H4 (cell line): ENCODE results near the gene SPTLC3. TPM values are rescaled to one million over a fixed set of nuclear protein-coding genes. Genes with fewer than 3 reads are reported as not detected.
A peak's percentile ranks its signal among the peaks of the same experiment; 100 is the strongest.
"Not testable (repeated sequence)": the region's sequence is repeated elsewhere in the genome, so short reads cannot be mapped to it uniquely, and the experiment has no call there.

Source experiments
- DNase-seq: peaks from one replicate; pipeline ENCODE4 v3.0.0-alpha.2; 2015; ENCODE audit warnings: low spot score
- total RNA-seq: library from RNA; depleted of rRNA; stranded (reverse); fragments of >200 nt; shearing (Covaris generic); gene quantifications from 2 replicates; pipeline ENCODE4 v1.2.3, GENCODE V29; 2014; rRNA removed

Gene SPTLC3
- 4.0 and 5.5 TPM in 2 replicates for total RNA-seq

DNA sequence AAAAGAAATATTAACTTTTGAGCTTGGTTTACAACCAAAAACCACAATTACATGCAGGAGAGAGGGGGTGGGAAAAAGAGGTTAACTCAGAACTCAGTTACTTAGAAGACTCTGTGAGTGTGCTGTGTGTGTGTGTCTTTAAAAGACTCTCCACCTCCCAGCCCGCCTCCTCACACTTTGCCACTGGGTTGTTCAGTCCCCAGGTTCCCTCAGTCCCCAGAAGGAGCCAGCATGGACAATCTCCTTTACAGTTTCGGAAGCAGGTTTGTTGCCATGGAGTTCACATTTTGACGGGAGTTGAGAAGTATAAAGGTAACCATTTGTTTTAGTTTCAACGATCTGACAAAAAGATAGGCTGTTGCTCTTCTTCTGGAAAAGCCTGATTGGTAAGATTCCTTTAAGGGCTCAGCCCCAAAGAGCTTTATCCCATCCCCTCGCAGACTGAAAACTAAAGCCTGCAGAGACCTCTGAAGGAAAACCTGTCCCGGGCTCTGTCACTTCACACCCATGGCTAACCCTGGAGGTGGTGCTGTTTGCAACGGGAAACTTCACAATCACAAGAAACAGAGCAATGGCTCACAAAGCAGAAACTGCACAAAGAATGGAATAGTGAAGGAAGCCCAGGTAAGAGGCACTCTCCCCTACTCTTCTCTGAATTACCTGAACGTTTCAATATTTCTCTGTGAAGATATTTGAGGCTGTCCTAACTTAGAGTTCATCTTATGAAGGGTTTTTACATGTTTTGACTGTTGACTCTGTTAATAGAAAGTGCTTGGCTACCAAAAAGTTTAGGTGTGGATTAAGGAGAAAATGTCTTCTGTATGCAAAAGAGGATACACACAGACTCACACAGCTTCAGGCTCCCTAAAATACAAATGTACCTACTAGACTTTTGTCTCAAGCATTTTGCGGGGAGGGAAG, at the start of gene SPTLC3:
TSS of gene SPTLC3 (plus strand) at position 212 of the 921 bp plus-strand sequence. CDS start at position 508, 296 bp downstream.
- DNase-seq, result peak; percentile 68

DNA sequence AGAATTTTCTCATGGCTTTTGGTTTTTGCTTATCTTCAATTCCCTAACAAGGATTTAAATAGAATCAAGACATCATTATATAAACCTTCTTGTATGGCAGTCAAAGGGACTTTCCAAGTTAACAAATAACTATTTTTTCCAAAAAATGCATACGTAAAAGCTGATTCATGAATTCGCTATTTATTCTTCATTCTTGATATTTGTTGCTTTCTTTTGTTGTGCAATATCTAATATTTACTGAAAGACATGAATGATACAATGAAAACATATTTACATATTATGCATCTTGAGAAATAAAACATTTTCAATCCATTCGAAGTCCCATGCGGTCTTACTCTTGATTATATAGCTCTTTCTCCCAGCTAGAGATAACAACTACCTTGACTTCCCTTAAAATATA, 47.0 kb upstream of the SPTLC3 start:
- no peak for DNase-seq

DNA sequence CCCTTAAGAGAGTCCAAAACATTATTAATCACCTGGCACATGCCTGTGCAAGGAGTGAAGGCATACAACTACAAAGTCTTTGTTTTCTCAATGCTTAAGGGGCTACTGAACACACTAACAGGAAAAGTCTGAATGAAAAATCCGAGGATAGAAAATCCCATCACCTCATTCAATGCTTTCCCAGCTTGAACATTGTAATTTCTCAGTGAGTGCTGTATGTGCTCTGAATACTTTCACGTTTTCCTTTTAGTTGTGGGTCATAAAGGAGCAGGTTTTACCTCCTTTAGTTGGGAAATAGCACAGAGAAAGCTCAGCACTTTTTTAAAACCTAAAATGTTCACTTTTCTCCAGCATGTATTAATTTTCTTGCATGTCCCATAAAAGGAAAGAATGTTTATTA, 45.9 kb upstream of the SPTLC3 start:
- no peak for DNase-seq

DNA sequence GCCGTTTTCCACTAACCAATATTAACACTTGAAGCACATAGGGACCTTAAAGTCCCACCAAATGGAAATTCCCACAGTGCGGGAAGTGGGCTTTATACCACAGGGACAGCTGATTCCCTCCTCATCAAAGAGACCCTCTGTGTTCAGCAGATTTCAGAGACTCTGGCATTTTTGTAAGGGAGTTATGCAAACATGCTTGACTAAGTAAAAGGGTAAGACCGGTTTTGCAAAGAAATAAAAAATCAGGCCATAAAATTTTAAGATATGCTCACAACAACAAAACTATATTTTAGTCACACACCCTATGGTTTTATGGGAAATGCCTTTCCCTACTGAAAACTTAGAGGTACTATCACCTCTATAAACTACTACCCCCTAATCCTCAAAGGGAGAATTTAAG, 45.4 kb upstream of the SPTLC3 start:
- DNase-seq, result no peak

DNA sequence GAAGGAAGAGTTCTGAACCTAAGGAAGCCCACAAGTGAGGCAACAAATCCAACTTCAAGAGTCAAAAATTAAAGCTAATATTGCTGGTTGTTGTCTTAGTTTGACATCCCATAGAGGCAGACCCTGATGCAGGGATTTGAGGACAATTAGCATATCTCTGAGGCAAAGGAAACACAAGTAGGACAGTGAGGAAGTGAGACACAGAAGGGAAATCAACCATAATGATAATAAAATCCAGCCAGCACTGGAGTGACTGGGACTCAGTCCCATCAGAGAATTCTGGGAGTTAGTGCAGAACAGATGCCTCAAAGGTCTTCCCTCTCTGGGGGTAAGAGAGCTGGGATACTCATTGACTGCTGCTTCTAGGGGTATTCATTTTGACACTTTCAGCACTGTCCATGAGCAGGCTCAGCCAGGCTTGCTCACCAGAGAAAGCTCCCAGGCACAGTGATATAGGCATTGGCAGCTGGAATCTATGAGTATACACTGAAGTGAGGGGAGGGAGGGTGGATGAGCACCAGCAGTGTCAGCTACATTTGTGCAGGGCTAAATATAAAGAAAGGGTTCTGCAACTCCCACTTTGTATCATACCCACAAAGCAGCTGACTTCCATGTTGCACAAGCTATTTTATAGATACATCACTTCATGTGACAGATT, 43.4 kb upstream of the SPTLC3 start:
- no peak for DNase-seq

DNA sequence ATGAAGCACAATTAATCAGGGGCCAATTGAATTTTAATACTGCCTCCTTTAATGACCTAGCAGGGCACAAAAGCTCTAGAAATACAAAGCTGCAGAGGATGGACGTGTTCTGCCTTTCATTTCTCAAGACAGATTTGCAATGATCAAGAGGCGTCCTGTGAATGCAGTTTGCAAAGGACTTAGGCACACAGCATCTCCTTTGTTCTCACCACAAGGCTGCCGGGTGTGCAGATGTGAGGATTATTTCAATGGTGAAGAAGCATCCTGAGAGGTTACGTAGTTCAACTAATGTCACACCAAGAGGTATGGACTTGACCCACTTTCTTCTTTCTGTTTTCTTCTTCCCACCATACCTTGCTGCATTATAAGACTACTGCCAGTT, 42.9 kb upstream of the SPTLC3 start:
- no peak for DNase-seq

DNA sequence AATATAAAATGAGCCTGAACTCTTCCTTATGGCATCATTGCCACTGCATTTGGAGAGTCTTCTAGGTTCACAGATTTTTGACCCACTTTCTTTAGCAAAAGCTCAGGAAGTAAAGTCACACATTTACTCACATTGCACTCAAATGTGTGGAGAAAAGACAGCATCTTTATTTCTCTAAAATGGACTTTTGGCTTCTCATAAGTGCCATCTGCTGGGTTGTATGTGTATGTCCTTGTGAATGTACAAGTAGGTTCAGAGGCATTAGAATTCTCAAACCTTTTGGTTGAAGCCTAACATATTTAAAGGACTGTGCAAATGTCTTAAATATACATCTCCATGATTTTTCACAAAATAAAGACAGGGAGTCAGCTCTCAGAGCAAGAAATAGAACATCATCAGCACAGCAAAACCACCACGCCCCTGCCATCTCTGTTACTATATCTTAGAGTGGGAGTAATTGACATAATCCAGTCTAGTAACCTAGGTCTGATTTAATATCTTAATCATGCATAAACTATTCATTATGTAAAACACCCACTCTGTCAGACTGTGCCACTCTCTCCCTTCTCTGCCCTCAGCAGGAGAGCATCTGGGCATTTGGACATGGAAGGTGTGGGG, 42.2 kb upstream of the SPTLC3 start:
- peak; percentile 35 for DNase-seq

DNA sequence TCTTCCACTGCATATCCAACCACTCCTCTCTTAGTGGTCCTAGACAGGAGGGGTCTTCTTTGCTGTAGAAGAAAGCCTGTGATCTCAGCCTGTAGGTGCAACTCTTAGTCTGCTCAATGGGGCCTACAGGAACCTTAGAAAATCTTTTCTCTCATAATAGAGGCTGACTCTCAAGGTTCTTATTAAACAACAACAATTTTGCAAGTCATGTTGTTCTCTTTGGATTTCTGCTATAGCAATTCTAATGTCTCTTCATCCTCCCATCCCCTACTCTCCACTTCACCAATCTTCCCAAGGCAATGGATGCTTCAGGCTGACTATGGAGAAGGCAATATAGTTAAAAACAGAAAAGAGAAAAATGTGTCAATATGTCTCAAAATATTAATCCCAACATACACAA, 40.8 kb upstream of the SPTLC3 start:
- DNase-seq, result no peak

DNA sequence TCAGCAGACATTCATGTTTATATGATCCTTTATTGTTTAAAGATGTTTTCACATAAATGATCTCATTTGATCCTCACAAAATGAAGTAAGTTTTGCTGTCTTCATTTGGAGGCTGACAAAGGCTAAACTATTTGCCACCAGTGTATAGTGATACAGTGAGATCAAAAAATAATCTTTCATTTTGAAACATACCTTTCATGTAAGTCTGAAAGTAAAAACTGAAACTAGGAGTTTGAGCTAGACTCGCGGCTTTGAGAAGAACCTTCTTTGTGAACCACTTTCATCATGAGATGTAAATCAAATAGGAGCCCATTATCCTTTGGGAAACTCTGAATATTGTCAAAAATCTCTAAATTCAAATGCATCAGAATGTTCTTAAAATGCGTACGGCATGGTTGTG, 40.3 kb upstream of the SPTLC3 start:
- DNase-seq, result no peak

DNA sequence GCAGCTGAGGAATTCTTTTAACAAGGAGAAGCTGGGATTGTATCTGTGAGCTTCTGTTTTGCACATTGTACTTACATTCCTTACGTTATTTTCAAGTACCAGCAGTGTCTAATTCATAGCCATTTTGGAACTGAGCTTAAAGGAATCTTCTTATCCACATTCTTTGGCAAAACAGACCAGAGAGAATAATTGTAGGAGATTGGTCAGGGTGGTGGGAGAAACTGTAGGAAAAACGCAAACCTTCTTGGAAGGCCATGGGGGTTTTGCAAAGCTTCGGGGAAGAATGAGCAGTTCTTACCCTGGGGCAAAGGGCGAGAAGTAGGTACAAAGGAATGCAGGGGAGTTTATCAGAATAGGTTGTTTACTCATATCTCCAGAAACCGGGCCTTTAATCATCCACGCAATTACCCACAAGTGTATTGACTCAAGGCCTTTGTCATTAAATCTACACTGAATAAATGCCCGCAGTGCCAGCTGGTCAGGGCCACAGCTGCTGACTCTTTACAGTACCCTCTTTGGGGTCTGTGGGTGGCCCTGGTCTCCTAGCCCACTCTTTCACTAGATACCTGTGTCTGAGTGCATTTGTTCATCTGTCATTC, 39.6 kb upstream of the SPTLC3 start:
- no peak for DNase-seq

DNA sequence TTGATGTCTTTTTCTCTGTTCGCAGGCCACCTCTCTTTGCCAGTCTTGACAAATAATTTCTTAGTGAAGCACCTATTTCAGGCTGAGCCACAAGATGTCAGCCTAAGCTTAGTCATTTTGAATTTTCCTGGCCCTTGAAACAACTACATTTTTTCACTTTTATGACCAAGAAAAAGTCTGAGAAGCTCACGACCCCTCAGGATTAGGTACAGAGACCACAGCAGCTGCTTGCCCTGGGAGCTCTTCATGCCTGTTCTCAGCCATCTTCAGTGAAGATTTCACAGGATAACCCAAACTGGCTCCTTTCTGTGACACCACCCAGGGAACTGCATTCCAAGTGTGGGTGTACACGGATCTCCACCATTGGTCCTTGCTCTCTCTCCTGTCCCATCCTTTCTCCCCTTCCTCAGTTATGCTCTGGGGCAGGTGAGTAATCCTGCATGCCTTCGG, 38.4 kb upstream of the SPTLC3 start:
- DNase-seq, result peak; percentile 31

DNA sequence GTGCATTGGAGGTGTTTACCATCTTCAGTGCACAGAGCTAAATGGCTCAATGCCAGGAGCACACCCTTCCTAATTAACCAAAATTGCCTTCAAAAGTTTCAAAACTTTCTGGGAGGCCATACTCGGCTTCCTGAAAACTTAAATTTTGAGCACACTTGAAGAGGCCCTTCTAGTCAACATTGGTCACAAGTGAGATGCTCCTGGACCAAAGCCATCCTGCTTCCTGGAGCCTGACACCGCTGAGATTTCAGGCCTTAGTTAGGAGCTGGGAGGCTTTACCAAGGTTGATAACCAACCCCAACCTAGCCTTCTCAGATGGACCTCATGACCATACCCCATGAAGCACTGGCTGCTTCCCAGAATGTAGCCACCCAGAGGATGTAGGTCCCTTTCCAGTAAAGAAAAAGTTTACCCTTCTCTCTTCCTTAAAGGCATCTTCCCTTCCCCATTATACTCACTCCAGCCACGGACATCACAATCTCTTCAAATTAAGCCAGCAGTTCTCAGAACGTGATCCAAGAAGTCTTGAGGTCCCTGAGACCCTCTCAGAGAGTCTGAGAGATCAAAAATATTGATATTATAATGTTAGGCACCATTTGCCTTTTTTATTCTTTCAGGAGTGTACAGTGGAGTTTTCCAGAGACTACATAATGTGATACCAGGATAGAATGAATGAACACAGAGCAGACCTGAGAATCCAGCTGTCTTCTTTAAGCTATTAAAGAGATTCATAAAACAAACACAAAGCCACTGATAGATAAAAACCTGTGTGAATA, 32.8 kb upstream of the SPTLC3 start:
- DNase-seq, result no peak

DNA sequence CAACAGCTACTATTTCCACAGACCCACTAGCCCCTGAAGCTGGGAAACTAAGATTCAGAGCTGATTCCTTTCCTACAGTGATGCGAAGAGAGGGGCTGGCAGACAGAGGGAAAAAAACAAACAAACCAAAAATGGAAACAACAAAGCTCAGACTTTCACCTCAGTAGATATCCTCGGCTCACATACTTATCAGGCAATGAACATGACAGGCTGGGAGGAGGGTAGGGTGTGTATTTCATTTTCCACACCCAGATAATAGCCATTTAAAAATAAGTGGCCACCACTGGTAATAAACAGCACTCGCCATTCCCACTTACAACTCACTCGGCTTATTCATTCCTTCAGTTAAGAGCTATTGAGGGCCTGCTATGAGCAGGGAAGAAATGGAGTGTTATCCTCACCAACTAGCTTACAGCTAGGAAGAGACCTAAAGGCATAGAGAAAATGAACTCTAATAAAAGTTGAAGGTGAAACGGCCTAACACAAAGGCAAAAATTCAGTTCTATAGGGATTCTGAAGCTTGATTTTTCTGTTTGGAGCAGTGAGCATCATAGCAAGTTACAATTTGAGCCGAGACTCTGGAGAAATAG, 32.0 kb upstream of the SPTLC3 start:
- DNase-seq, result no peak

DNA sequence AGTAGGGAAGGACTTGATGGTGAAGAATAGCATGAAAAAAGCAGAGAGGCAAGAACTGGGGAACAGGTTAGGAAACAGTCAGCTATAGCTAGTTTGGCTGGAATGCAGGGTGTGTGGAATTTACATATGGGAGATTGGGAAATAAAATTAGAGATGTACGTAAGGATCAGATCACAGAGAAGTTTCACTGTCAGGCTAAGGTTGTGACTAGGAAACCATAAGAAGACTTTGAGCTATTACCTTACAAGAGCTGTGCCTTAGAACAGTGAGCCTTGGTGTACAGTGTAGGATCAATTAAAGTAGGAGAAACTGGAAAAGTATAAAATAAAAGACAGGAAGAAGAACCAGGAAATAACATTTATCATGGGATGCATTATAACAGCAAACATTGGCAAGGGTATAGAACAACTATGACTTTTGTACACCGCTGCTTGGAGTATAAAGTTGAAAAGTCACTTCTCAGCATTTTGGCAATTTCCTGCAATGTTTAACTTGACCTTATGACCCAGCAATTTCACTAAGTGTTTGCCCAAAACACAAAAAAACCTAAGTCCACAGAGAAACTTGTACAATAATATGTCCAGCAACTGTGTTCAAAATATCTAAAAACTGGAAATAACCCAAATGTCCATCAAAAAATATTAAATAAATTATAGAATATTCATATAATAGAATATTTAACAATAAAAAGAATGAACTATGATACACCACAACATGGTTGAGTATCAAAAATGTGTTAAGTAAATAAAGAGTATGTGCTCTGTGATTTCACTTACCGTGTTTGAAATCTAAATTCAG, 31.2 kb upstream of the SPTLC3 start:
- DNase-seq, result no peak

DNA sequence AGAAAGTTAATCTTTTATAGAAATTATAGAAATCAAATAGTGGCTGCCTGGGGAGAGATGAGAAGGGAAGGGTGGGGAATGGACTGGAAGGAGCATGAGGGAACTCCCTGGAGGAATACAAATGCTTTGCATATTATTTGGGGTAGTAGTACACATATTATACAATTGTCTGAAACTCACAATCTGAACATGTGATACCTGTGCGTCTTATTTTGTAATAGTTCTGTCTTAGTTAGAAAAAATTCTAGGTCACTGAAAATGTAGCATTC, 30.7 kb upstream of the SPTLC3 start:
- DNase-seq, result no peak

DNA sequence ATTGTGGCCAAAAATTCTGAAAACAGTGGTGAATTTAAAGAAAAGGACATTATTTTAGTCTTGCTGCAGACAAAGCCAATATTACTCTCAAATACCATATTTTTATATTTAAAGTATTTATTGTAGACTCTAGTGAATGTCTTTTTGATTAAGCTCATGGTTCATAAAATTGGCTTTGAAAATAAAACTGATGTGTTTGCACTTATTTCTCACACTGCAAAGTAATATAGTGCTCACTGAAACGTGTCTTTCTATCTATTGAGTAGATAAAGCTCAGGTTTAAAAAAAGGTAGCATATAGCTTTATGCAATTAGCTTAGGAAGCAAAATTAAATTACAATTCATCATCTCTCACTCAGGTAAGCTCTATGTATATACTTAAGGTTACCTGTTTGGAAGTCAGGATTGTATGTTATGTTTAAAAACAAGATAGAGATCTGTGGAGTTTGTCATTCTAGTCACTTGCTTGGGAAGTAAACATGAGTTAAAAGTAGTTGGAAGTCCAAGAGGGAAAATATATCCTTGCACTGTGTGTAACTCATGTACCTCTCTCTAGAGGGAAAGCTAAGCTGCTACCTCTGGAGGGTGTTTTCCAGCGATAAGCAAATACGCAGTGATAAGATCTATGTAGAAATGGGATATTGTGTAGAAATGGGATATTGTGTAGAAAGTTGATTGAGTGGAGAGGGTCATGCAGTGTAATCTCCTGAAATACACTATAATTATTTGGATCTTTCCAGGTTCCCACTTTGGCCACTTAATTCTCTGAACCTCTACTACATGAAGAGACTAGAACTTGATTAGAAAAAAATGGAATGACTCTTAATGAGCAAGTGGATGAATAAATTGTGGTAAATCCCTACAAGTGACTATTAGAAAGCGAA, 29.9 kb upstream of the SPTLC3 start:
- no peak for DNase-seq

DNA sequence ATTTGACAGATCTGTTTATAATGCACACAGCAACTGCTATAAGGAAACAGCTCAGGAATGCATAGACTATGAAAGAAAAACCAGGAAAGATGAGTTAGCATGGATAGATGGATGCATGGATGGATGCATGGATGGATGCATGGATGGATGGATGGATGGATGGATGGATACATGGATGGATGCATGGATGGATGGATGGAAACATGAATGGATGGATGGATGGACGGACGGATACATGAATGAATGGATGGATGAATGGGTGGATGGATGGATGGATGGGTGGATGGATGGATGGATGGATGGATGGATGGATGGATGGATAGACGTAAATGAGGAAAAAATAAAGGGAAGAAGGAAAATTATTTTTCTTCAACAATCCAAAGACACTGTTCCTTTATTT, 29.1 kb upstream of the SPTLC3 start:
- not testable (repeated sequence) for DNase-seq

DNA sequence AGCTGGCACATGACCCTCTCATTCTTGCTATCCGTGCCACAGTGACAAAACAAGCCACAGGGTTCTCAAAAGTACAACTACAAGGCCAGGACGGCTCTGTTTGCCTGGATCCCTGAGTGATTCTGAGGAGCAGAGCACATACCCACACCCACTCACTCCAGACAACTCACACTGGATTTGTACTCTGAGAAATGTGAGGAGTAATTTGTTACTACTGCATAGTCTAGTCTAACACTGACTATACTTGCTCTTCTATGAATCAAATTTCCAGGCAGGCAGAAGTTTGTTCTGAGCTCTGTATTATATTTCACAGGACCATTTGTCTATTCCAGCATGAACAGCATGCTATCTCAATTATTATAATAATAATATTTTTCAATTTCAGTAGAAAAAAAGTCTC, 26.7 kb upstream of the SPTLC3 start:
- DNase-seq, result no peak

DNA sequence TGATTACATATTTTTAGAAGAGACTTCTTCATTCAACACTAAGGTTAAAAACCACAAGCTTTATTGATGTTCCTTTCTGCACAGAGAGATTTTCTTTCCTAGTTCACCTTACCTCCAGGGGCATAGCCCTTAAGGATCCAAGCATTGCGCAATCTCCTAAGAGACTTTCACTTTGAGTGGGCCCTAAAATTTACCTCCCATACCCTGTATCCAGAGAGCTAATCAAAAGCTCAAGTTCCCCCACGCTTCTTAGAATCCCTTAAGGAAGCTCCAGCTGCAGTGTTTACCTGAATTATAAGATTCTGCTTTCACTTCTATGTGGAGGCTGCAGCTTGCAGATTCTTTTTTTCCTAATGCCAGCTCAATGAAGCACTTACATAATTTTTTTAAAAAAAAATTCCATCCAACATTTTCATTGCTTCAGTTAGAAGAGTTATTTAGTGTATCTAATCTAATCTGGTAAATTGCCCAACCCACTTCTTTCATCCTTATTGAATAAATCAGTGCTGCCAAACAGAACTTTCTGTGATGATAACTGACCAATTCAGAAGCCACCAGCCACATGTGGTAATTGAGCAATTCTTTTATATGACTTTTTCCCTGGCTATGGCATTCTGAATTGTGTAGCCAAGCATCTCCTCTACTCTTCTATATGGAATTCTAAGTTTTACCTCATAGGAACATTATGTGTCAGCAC, 24.6 kb upstream of the SPTLC3 start:
- DNase-seq, result no peak
